K562 (cell line): ENCODE results near the gene ELMOD1. TPM values are rescaled to one million over a fixed set of nuclear protein-coding genes. Genes with fewer than 3 reads are reported as not detected.

Experiments used
- ADNP ChIP-seq: fragments of 200-800 bp; sonication (Bioruptor generic); IDR thresholded peaks from 2 replicates; pipeline ENCODE4 v1.6.1; 2016; ENCODE audit warnings: missing genetic modification characterization, missing compliant biosample characterization
- BMI1 ChIP-seq: fragments of 150-350 bp; IDR thresholded peaks from 2 replicates; pipeline ENCODE4 v1.6.1; 2014; ENCODE audit warnings: low read length
- CBX8 ChIP-seq: fragments of 200-600 bp; sonication (generic); IDR thresholded peaks from 2 replicates; pipeline ENCODE4 v1.6.1; 2012; ENCODE audit warnings: borderline replicate concordance, mixed run types, low read depth, mild to moderate bottlenecking, moderate library complexity, mixed read lengths, low read length, control low read depth, inconsistent platforms; ENCODE audit not compliant: poor library complexity, severe bottlenecking; ENCODE audit errors: extremely low read depth
- DIDO1 ChIP-seq: fragments of 450-650 bp; IDR thresholded peaks from 2 replicates; pipeline ENCODE4 v1.6.1; 2016; ENCODE audit warnings: low read depth, missing biosample characterization, missing genetic modification characterization
- ELF4 ChIP-seq: fragments of 450-650 bp; formaldehyde crosslinking; IDR thresholded peaks from 2 replicates; pipeline ENCODE4 v1.4.0; 2022; ENCODE audit warnings: missing genetic modification characterization
- ESRRA ChIP-seq: fragments of 450-650 bp; IDR thresholded peaks from 2 replicates; pipeline ENCODE4 v1.6.1; 2014; ENCODE audit warnings: low read depth, mild to moderate bottlenecking, moderate library complexity, borderline replicate concordance
- HCFC1 ChIP-seq: IDR thresholded peaks from 2 replicates; pipeline ENCODE4 v1.6.1; 2012; ENCODE audit warnings: low read depth, low read length, improper control_type of control experiment
- HEY1 ChIP-seq: fragments of 250-450 bp; sonication (Bioruptor Pico); IDR thresholded peaks from 2 replicates; pipeline ENCODE4 v1.5.0; 2020; ENCODE audit warnings: mild to moderate bottlenecking, moderate library complexity, borderline replicate concordance
- MXI1 ChIP-seq: IDR thresholded peaks from 2 replicates; pipeline ENCODE4 v1.6.1; 2011; ENCODE audit warnings: low read depth, mild to moderate bottlenecking, improper control_type of control experiment, low read length
- MYNN ChIP-seq, 2 experiments: sonication (generic); formaldehyde crosslinking in 1 of 2; IDR thresholded peaks; 2 replicates each; pipeline versions ENCODE4 v1.5.0 to v1.6.1; 2016 to 2020; ENCODE audit warnings: antibody characterized with exemption in 1 of 2, missing genetic modification reagents in 1 of 2
- NCOA4 ChIP-seq: fragments of 450-650 bp; IDR thresholded peaks from 2 replicates; pipeline ENCODE4 v1.6.1; 2018; ENCODE audit warnings: mild to moderate bottlenecking; ENCODE audit not compliant: partially characterized antibody
- NUFIP1 ChIP-seq: fragments of 450-650 bp; IDR thresholded peaks from 2 replicates; pipeline ENCODE4 v1.6.1; 2018; ENCODE audit not compliant: partially characterized antibody
- POLR2AphosphoS5 ChIP-seq: IDR thresholded peaks from 2 replicates; pipeline ENCODE4 v1.6.1; 2011; ENCODE audit warnings: mild to moderate bottlenecking, low read depth, low read length, moderate library complexity; ENCODE audit not compliant: control insufficient read depth, insufficient read depth
- RBM14 ChIP-seq: fragments of 200-400 bp; formaldehyde crosslinking; IDR thresholded peaks from 2 replicates; pipeline ENCODE4 v1.6.1; 2018; ENCODE audit warnings: low read depth, mild to moderate bottlenecking, low read length, moderate library complexity, borderline replicate concordance; ENCODE audit not compliant: insufficient read depth
- SREBF1 ChIP-seq: fragments of 150-350 bp; IDR thresholded peaks from 2 replicates; pipeline ENCODE4 v1.6.1; 2014; ENCODE audit warnings: antibody characterized with exemption, low read depth, low read length, borderline replicate concordance
- SRSF9 ChIP-seq: fragments of 200-400 bp; formaldehyde crosslinking; IDR thresholded peaks from 2 replicates; pipeline ENCODE4 v1.6.1; 2017; ENCODE audit warnings: low read depth, low read length, borderline replicate concordance
- STAG1 ChIP-seq: sonication (generic); formaldehyde crosslinking; IDR thresholded peaks from 2 replicates; pipeline ENCODE4 v1.5.0; 2020; ENCODE audit warnings: missing genetic modification reagents, borderline replicate concordance
- TCF15 ChIP-seq: fragments of 250-450 bp; sonication (Bioruptor Pico); IDR thresholded peaks from 2 replicates; pipeline ENCODE4 v1.8.0; 2022; ENCODE audit warnings: moderate library complexity, mild to moderate bottlenecking, inconsistent platforms
- TEAD1 ChIP-seq, 2 experiments: fragments of 450-650 bp in 1 of 2; sonication (generic) in 1 of 2; formaldehyde crosslinking; IDR thresholded peaks; 2 replicates each; pipeline versions ENCODE4 v1.4.0 to v1.8.0; 2020 to 2022; ENCODE audit warnings: mild to moderate bottlenecking in 2 of 2, missing genetic modification reagents in 1 of 2
- TSC22D4 ChIP-seq: fragments of 450-650 bp; IDR thresholded peaks from 2 replicates; pipeline ENCODE4 v1.6.1; 2016; ENCODE audit warnings: missing genetic modification characterization, missing biosample characterization, control low read depth
- ZBTB17 ChIP-seq: fragments of 450-650 bp; formaldehyde crosslinking; IDR thresholded peaks from 2 replicates; pipeline ENCODE4 v1.4.0; 2020; ENCODE audit warnings: mild to moderate bottlenecking
- ZBTB26 ChIP-seq: fragments of 450-650 bp; formaldehyde crosslinking; IDR thresholded peaks from 2 replicates; pipeline ENCODE4 v1.4.0; 2022; ENCODE audit warnings: missing genetic modification characterization
- ZC3H11A ChIP-seq: IDR thresholded peaks from 2 replicates; pipeline ENCODE4 v1.6.1; 2012; ENCODE audit warnings: low read depth, low read length, improper control_type of control experiment
- ZNF143 ChIP-seq: sonication (generic); formaldehyde crosslinking; IDR thresholded peaks from 2 replicates; pipeline ENCODE4 v1.9.0; 2022; ENCODE audit warnings: mild to moderate bottlenecking, missing genetic modification reagents
- ZNF511 ChIP-seq: sonication (generic); formaldehyde crosslinking; IDR thresholded peaks from 2 replicates; pipeline ENCODE4 v1.8.0; 2022; ENCODE audit warnings: mild to moderate bottlenecking, missing genetic modification reagents
- ZNF561 ChIP-seq: fragments of 450-650 bp; formaldehyde crosslinking; conservative IDR thresholded peaks from 2 replicates; pipeline ENCODE4 v1.4.0; 2020; ENCODE audit warnings: mild to moderate bottlenecking, moderate library complexity
- ZNF780A ChIP-seq: fragments of 250-450 bp; sonication (Bioruptor Pico); IDR thresholded peaks from 2 replicates; pipeline ENCODE4 v1.5.0; 2021; ENCODE audit warnings: mild to moderate bottlenecking
- polyA plus RNA-seq, 8 experiments: library from polyadenylated mRNA; depleted of rRNA in 4 of 8; stranded (reverse) in 5 of 8; unstranded in 3 of 8; fragments of >200 nt; fragmentation: Nextera tagmentation in 2 of 8; fragmentation: Illumina TruSeq in 1 of 8; extraction: Ambion mirVana in 2 of 8; extraction: Trizol in 1 of 8; gene quantifications; 2 replicates each; pipeline versions ENCODE4 v1.2.1 to v1.2.3, GENCODE V29; 2011 to 2014; ENCODE audit warnings: inconsistent platforms in 1 of 8, missing spikeins in 1 of 8
- total RNA-seq, 7 experiments: library from RNA; depleted of rRNA in 6 of 7; stranded (reverse); fragments of >200 nt in 6 of 7; fragmentation: Illumina TruSeq in 2 of 7; extraction: Trizol in 2 of 7; gene quantifications; 2 replicates each; pipeline versions ENCODE4 v1.2.1 to v1.2.3, GENCODE V29; 2011 to 2021; ENCODE audit warnings: low replicate concordance in 1 of 7

ELMOD1 gene
- total and polyA plus RNA-seq, 9 of the 15 experiments (the other 6 are each of a cell fraction or from before 2014, with no cell fraction given) = not detected

GRCh38 chr11:107565219-107565937 is 25.6 kb upstream of the ELMOD1 start, which contains the start of gene ALKBH8 (continued):
- TF ChIP-seq TCF15 (CRISPR knock-in tag) (no peak), CBX8 (no peak), ADNP (tag) (no peak), NCOA4 (no peak), MYNN (IDR thresholded peaks at IDR 0.05) (no peak), MYNN (CRISPR knock-in tag; IDR thresholded peaks at IDR 0.05) (no peak), ESRRA (peak; percentile 11; the same call in 1 of the 2 replicates), SREBF1 (no peak), DIDO1 (tag) (peak; percentile 92), POLR2AphosphoS5 (no peak), ZNF780A (CRISPR knock-in tag) (no peak), TEAD1 (CRISPR knock-in tag; IDR thresholded peaks at IDR 0.05) (no peak), HEY1 (CRISPR knock-in tag) (no peak), ZNF143 (CRISPR knock-in tag) (peak; percentile 95), MXI1 (peak; percentile 96), ZC3H11A (no peak), RBM14 (no peak), HCFC1 (peak; percentile 97), ELF4 (CRISPR knock-in tag) (no peak; the same call in 1 of the 2 replicates), ZBTB17 (peak; percentile 82), ZBTB26 (CRISPR knock-in tag) (no peak), BMI1 (no peak), SRSF9 (no peak), NUFIP1 (no peak), ZNF561 (no peak), TSC22D4 (tag) (no peak), STAG1 (CRISPR knock-in tag) (no peak), ZNF511 (CRISPR knock-in tag) (0 out of 2 replicates have a peak, but pooled peaks have one; percentile 12)
